NAMALWA (cell line): ENCODE measurements around the gene TRAP1.

Experiments used
- DNase-seq: peaks from one replicate; pipeline ENCODE4 v3.0.0-alpha.2; 2015; ENCODE audit warnings: low spot score

TRAP1 gene

GRCh38 chr16:3717235-3718018 is at the start of gene TRAP1:
TRAP1 (minus strand) TSS chr16:3717524; CDS start chr16:3717508, 16 bp downstream.
- DNase-seq: peak; percentile 89

GRCh38 chr16:3766177-3766576 is 48.9 kb upstream of the TRAP1 start:
- no peak for DNase-seq

- no peak for DNase-seq
Observed at GRCh38 chr16:3764409-3764808, 47.1 kb upstream of the TRAP1 start.

- DNase-seq: no peak
Observed at GRCh38 chr16:3762107-3762750, 44.9 kb upstream of the TRAP1 start.

GRCh38 chr16:3761375-3762106 is 44.2 kb upstream of the TRAP1 start:
- DNase-seq: no peak

- no peak for DNase-seq
Observed at GRCh38 chr16:3760518-3760917, 43.2 kb upstream of the TRAP1 start.

GRCh38 chr16:3759736-3760135 is 42.4 kb upstream of the TRAP1 start:
- no peak for DNase-seq

GRCh38 chr16:3756113-3756512 is 38.8 kb upstream of the TRAP1 start:
- DNase-seq: no peak

- DNase-seq: no peak
Observed at GRCh38 chr16:3755249-3755648, 37.9 kb upstream of the TRAP1 start.

GRCh38 chr16:3754772-3755171 is 37.4 kb upstream of the TRAP1 start:
- no peak for DNase-seq

- DNase-seq: no peak
Observed at GRCh38 chr16:3754081-3754703, 36.9 kb upstream of the TRAP1 start.

GRCh38 chr16:3752984-3753383 is 35.7 kb upstream of the TRAP1 start:
- no peak for DNase-seq

- DNase-seq: no peak
Observed at GRCh38 chr16:3751878-3752277, 34.6 kb upstream of the TRAP1 start.

- no peak for DNase-seq
Observed at GRCh38 chr16:3748307-3748706, 31.0 kb upstream of the TRAP1 start.

- no peak for DNase-seq
Observed at GRCh38 chr16:3745751-3746355, 28.5 kb upstream of the TRAP1 start.

GRCh38 chr16:3744018-3744417 is 26.7 kb upstream of the TRAP1 start:
- DNase-seq: no peak

GRCh38 chr16:3740934-3741333 is 23.6 kb upstream of the TRAP1 start:
- DNase-seq: no peak

GRCh38 chr16:3740186-3740585 is 22.9 kb upstream of the TRAP1 start:
- DNase-seq: no peak

GRCh38 chr16:3739636-3740035 is 22.3 kb upstream of the TRAP1 start:
- no peak for DNase-seq

- DNase-seq: no peak
Observed at GRCh38 chr16:3738541-3738940, 21.2 kb upstream of the TRAP1 start.

GRCh38 chr16:3738128-3738527 is 20.8 kb upstream of the TRAP1 start:
- no peak for DNase-seq

- DNase-seq: no peak
Observed at GRCh38 chr16:3737181-3737580, 19.9 kb upstream of the TRAP1 start.
